GM21526 (cell line): ENCODE measurements around the gene AOC1.
"Not testable (repeated sequence)": the region's sequence is repeated elsewhere in the genome, so short reads cannot be mapped to it uniquely, and the experiment has no call there.

Experiments used
- ATAC-seq: cut with Tn5 transposase; IDR thresholded peaks from one replicate; pipeline ENCODE4 v1.9.1; 2021; ENCODE audit warnings: moderate library complexity; ENCODE audit not compliant: unreplicated experiment, low FRiP score

Gene AOC1

DNA sequence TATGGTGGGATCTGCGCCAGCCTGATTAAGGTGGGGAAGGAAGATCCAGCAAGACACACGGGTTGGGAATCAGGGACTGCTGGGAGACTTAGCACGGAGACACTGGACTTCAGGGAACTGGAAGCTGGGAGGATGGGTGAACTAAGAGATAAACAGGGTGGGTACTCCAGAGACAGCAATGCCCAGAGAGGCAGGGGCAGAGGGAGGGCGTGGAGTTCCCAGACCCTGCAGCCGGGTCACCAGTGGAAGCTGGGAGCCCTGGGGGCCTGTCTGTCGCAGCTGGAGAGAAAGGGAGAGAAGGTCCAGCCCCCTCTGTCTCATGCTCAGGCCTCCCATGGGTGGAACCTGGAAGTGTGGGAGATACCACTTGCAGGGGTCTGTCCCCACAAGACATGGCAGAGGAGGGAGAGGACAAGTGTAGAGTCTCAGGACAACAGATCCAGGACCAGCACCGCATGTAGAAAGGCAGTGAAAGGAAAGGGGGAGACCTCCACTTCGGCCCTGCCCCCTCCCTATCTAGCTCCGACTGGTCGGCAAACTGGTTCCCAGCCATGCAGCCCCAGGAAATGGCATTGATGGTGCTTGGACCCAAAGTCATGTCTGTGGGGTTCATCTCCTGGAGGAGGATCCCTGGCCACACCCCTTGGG, 44.4 kb downstream of the AOC1 start:
- no peak for ATAC-seq

DNA sequence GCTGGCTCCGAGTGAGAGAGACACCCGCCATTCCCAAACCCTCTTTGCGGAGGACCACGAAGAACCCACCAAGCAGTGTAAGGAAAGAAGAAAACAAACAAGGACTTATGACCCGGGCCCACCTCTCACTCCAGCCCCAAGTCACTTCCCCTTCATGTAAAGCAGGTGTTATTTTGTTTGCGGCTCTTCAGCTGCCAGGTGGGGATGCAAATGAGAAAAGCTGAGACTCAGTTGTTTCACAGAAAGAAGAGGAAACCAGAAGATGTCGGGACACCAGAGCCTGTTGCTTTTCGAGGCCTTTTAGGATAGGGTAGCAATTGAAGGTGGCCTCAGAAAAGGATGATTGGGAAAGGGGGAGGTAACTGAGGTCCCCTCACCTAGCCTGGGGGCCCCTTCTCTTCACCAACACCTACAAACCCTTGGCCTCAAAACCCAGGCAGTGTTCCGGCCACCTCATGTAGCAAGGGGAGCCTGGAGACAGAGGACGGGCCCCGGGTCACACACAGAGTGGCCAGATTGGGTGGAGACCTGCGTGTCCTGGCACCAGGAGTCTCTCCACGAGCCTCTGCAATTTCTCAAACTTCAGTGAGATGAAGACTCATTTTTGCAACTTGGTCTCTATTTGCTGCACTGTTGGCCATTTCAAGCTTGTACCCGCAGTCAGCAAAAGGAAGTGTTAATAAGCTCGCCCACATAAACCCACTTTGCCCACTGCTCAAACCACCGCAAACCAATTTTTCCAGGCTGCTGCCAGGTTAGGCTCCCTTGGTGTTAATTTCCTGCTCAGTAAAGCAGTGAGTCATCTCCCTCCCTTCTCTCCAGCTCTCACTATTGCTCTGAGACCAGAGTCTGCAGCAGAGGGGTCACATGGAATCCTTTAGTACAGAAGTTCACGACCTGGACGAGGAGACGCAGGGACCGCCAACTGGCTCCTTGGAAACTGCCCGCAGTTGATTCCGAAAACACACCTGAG, 45.5 kb downstream of the AOC1 start:
- ATAC-seq = peak; percentile 59

DNA sequence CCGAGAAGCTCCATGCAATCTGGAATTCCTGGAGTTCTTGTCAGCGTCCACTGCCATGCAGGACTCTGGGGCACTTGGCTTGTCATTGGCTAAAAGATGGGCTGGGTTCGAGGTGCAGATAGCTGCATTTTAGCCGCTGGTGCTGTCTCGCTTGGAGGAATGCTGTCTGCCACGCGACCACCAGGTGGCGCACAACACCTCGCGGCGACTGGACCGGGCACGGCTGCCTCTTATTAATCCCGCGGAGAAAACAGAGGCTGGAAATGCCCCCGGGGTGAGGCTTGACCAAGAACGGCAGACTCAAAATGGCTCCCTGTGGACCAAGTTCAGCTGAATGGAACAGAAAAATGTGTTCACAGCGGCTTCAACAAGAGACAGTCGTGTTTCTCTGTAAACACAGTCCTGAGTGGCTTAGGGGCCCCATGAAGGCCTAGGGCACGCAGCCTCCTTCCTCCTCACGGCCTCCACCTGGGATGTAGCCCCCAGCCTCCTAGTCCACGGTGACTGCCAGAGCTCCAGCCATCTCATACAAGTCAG, 46.2 kb downstream of the AOC1 start:
- ATAC-seq = peak; percentile 57

DNA sequence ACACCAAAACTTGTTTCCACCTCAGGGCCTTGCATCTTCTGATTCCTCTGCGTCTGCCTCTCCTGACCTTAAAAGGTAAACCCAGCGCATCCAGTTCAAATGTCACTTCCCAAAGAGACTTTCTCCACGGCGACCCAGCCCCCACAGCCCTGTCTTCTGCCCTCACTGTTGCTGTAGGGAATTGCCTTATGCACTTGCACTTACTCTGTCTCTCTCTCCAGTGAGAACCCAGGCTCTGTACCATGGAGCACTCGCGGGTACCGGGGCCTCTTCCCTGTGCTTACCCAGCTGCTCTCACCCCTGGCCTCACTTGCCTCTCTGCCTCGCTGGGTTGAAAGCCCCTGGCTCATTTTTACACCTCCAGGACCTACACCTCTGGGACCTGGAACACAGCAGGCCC, 48.4 kb downstream of the AOC1 start:
- no peak for ATAC-seq

DNA sequence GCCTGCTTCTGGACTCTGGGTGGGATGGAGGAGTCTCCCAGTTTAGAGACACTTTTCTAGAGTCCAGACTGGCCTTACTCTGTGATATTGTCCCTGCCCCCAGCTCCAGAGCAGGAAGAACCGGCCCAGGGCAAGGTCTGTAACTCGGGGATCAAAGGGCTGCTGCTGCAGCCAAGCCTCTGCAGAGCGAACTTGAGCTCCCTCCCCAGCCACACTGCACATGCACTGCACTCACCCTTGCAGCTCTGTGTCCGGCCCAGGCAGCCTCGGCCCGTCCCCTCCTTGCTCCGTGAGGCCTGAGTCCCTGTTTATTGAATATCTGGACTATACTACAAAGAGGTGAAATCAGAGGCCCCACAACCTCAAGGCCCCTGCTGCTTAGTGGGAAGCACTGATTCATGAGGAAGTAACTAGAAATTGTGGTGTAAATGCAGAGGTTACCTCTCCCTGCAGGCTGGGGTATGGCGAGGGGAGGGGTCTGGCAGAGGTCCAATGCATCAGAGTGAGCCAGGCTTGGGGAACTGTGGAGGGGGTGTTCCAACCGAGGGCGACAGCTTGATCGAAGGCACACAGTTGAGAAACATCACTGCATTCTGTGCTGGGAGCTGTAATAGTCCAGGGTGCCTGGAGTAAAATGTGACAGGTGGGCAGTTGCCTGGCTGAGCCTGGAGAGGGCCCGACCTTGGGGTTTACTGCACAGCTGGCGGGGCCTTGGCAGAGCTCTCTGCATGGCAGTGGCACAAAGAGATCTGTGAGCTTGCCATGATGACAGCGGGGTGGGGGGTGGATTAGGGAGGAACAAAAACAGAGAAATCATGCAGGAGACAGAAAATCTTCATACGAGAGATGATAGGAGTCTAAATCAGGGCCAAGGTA, 49.1 kb downstream of the AOC1 start:
- no peak for ATAC-seq

DNA sequence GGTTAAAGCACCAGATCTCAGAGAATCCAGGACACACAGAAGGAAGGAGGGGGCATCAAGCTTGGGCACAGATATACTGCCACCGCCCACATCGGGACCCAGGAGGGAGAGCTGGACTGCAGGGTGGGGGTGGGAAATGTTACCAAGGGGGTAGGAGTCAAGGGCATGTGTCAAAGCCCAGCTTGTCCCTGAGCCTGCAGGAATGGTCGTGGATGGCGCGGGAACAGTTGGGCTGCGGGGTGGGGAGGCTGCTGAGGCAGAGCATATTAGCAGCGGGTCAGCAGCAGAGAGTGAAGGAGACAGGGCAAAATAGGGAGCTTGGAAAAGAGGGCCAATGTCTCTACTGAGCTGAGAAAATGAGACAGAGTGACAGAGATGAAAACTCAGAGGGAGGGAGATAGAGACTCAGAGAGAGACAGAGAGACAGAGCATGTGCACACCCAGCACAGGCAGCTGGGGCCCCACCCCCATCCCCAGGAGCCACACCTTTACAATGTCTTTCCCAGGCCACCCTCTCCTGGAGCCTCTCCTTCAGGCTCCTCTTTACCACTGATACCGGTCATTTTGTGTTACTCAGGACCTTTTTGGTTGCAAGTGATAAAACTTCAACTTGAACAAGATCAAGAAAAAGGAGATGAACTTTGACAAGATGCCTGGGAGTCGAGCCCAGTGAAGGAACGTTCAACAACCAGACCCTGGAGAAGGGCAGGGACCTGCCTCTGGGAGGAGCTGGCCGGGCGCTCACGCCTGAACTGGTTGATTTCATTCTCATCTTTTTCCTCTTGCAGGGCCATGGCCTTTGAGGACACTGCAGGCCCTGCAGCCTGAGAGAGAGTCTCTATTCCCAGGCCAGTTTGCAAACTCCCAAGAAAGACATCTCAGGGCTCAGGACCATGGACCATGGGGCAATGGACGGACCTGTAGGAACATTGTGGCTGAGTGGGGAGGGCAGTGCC, 50.0 kb downstream of the AOC1 start:
- ATAC-seq = no peak

DNA sequence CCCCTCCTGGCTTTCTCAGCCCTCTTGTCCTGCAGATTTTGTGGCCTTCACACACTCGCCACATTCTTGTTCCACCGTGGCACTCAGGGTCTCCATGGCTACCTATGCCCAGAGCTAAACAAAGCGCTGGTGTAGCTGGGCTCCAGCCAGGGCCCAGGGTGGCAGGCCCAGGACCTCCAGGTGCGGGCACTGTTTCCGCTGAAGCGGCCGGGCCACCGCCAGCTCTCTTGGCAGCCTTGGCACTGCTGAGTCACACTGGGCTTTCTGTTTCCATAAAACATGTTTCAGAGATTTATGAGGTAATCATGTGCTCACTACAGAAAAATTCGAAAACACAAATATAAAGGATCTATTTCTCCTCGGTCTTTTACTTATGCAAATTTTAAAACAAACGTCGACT, 51.3 kb downstream of the AOC1 start:
- no peak for ATAC-seq

DNA sequence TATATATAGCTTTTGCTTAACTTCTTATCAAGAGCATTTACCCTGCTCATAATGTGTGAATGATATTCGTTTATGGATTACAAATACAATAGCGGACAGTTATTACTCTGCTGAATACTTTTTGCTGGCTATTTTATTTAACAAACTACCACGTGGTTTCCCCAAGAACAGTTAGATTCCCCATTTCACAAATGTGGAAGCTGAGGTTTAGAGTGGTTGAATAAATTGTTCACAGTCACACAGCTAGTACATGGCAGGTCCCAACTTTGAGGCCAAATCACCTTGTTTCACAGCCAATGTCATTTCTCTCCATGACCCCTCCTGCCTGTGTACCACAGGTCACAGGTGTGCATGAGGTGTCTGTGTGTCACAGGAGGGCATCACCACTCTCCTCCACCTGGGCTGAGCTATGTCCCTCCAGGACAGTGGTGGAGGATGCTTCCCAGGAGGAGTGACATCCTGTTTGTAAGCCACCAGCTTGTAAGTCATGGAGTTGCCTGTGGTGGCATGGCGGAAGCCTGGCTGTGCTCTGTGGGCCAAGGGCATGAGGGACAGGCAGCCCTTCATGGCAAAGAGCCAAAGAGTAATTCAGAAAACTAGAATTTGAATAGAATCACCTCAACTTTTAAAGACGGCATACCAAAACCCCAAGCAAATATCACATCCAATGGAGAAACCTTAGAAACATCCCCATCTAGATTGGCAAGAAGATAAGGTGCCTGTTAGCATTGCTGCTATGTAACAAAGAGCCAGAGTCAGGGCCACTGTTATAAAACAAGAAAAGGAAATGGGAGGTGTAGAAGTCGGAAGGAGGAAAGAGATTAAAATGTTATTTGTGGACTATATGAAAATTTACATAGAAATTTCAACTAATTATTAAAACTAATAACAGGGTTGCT, 51.9 kb downstream of the AOC1 start:
- no peak for ATAC-seq

DNA sequence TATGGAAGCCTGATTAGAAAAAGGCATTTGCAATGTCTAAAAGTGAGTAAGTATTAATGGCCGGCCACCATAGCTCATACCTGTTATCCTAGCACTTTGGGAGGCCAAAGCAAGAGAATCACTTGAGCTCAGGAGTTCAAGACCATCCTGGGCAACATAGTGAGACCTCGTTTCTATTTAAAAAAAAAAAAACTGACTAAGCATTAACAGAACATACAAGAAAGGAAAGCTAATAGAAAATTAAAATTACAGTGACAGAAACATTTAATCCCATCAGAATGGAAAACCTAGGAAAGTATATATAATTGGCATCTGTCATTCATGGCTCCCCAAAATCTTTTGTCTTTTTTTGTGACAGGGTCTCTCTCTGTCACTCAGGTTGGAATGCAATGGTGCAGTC, 55.9 kb downstream of the AOC1 start:
- no peak for ATAC-seq

DNA sequence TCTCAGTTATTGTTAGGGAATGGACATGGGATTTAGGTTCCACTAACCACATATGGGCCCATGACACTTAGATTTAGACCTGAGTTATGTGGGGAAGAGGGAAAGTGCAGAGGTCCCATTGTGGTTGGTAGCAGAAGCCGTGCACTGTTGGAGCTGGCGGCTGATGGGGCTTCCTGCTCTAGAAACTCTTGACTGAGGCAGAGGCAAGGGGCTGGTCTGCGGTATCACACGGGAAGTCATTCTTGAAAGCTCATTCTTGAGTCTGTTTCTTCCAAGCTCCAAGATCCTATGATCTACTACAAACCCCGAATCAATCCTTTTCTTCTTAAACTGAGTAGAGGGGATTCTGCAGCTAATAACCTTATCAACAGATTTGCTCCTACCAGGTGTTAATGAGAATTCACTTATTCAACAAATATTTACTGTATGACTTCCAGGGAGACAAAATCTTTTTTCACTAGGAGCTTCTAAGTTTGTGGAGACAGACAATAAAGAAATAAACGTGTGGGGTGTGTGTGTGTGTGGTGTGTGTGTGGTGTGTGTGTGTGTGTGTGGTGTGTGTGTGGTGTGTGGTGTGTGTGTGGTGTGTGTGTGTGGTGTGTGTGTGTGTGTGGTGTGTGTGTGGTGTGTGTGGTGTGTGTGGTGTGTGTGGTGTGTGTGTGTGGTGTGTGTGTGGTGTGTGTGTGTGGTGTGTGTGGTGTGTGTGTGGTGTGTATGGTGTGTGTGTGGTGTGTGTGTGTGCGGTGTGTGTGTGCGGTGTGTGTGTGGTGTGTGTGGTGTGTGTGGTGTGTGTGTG, 57.1 kb downstream of the AOC1 start:
- no peak for ATAC-seq

DNA sequence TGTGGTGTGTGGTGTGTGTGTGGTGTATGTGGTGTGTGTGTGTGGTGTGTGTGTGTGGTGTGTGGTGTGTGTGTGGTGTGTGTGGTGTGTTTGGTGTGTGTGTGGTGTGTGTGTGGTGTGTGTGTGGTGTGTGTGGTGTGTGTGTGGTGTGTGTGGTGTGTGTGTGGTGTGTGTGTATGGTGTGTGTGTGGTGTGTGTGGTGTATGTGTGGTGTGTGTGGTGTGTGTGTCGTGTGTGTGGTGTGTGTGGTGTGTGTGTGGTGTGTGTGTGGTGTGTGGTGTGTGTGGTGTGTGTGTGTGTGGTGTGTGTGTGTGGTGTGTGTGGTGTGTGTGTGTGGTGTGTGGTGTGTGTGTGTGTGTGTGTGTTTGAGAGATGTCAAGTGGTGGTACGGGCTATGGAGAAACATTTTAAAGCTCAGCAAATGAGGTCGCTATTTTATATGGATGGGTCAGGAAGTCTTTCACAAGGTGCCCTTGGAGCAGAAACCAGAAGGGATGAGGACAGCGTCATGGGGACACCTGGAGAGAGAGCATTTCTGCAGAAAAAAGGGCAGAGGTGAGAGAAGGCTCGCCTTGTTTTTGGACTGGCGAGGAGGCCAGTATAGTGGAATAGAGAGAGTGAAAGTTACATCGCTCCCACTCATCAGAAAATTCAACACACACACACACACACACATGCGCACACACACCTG, 58.1 kb downstream of the AOC1 start:
- not testable (repeated sequence) for ATAC-seq

DNA sequence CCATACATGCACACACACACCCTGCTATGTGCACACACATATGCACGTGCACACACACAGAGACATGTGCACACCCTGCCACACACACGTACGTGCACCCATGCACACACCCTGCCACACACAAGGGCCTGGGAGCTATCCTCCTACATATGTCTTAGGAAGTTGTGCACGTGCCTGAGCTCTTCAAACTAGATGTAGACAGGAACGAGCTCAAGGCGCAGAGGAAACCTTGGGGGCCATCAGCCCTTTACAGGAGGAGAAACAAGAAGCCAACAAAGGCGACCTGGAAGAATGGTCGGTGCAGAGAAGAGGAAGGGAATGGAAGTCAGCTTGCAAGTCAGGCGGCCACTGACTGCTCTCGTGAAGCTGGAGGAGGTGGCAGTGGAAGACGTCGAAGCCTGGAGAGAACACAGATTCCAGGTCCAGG, 58.7 kb downstream of the AOC1 start:
- no peak for ATAC-seq
